Stimulated activated CD8-positive, alpha-beta memory T cell treated with anti-CD3 and anti-CD28 coated beads, Interleukin-12 subunit alpha, Interleukin-12 subunit beta, amount 100 ng/mL, for 4 hours (primary cell): ENCODE data around the gene CCDC167.

Experiments
- DNase-seq: peaks from one replicate; pipeline ENCODE4 v3.0.0-alpha.2; 2020; ENCODE audit warnings: low read depth

The CCDC167 gene

GRCh38 chr6:37530297-37530696 is 30.6 kb upstream of the CCDC167 start:
- no peak for DNase-seq

GRCh38 chr6:37528541-37528940 is 28.8 kb upstream of the CCDC167 start:
- DNase-seq = no peak

GRCh38 chr6:37525460-37526357 is 26.0 kb upstream of the CCDC167 start:
- no peak for DNase-seq

- DNase-seq = no peak
Measured at GRCh38 chr6:37524970-37525318, 25.3 kb upstream of the CCDC167 start.

- no peak for DNase-seq
Measured at GRCh38 chr6:37524025-37524969, 24.6 kb upstream of the CCDC167 start.

GRCh38 chr6:37523412-37523811 is 23.7 kb upstream of the CCDC167 start:
- no peak for DNase-seq

GRCh38 chr6:37522836-37523235 is 23.1 kb upstream of the CCDC167 start:
- no peak for DNase-seq

- DNase-seq = no peak
Measured at GRCh38 chr6:37521674-37522073, 22.0 kb upstream of the CCDC167 start.

- no peak for DNase-seq
Measured at GRCh38 chr6:37520926-37521325, 21.2 kb upstream of the CCDC167 start.

- no peak for DNase-seq
Measured at GRCh38 chr6:37519461-37519860, 19.8 kb upstream of the CCDC167 start.

- no peak for DNase-seq
Measured at GRCh38 chr6:37518116-37518515, 18.4 kb upstream of the CCDC167 start.

GRCh38 chr6:37517411-37517812 is 17.7 kb upstream of the CCDC167 start:
- peak; percentile 51 for DNase-seq

- no peak for DNase-seq
Measured at GRCh38 chr6:37516920-37517405, 17.3 kb upstream of the CCDC167 start.

- peak; percentile 74 for DNase-seq
Measured at GRCh38 chr6:37516076-37516919, 16.6 kb upstream of the CCDC167 start.

- DNase-seq = no peak
Measured at GRCh38 chr6:37515712-37516075, 16.0 kb upstream of the CCDC167 start.

- no peak for DNase-seq
Measured at GRCh38 chr6:37514837-37515236, 15.1 kb upstream of the CCDC167 start.

- DNase-seq = peak; percentile 27
Measured at GRCh38 chr6:37514321-37514771, 14.7 kb upstream of the CCDC167 start.

GRCh38 chr6:37513576-37513975 is 13.9 kb upstream of the CCDC167 start:
- no peak for DNase-seq

- no peak for DNase-seq
Measured at GRCh38 chr6:37513155-37513554, 13.5 kb upstream of the CCDC167 start.

- no peak for DNase-seq
Measured at GRCh38 chr6:37512400-37513011, 12.8 kb upstream of the CCDC167 start.

GRCh38 chr6:37511910-37512399 is 12.3 kb upstream of the CCDC167 start:
- no peak for DNase-seq
